ENCODE measurements around the gene ALG5. TPM values are rescaled to one million over a fixed set of nuclear protein-coding genes. Genes with fewer than 3 reads are reported as not detected.
A peak's percentile ranks its signal among the peaks of the same experiment; 100 is the strongest.

The ALG5 gene
- total RNA-seq, 6 experiments from 2014 or later: 22.9 to 30.0 (median 28.5) TPM

DNA sequence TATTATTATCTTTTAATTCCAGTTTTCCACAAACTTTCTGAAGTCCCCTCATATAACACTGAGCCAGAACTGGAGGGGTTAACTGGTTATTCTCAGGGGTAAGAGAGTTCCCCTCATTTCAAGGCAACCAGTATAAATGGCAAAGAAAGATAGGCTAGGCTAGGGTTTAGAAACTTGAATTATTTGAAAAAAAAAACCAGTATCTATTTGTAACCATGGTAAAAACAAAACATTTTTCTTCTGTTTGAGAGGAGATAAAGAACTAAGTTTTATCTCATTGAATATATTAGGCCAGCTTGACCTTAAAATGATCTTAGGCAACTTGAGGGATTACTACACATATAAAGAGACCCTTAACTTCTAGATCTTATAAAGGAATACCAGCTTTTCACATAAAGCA, 40.8 kb upstream of the ALG5 start:
- Histone ChIP-seq H3K27ac (no peak overlapping the region), H3K9me3 (no peaks in the 10 kb centered on the region), H3K36me3 (peaks cover 0 to 92% (median 25%) of the 10 kb centered on the region in 4 donors), H3K4me3 (no peak overlapping the region), H3K4me1 (no peaks in the 10 kb centered on the region), H3K27me3 (no peaks in the 10 kb centered on the region)
- no peak for ATAC-seq
- DNase-seq: no peak
- intact Hi-C loops (cut with DNase I): no loop called here
- TF ChIP-seq POLR2A (IDR thresholded peaks at IDR 0.05) (no peak), CTCF (IDR thresholded peaks at IDR 0.05) (no peak)

DNA sequence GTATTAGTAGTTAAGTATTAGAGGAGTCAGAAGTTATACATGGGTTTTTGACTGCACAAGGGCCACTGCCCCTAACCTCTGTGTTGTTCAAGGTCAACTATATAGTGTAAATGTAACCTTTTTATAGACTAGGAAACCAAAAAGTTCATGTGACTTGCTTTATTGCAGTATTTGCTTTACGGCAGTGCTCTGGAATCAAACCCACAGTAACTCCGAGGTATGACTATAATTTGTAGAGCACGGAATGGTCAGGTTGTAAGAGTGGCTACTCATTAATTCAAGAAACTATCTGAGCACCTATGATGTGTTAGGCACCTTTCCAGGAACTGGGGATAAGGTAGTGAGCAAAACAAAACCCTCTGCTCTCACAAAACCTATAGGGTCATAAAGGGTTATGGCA, 38.1 kb upstream of the ALG5 start:
- H3K36me3 ChIP-seq: peaks cover 0 to 92% (median 29%) of the 10 kb centered on the region in 4 donors
- no peaks in the 10 kb centered on the region for H3K4me1 ChIP-seq
- WGBS (ENCODE audit: insufficient coverage, low coverage, low lambda C conversion rate, missing lambda C conversion rate): 93% methylated on average over 3 of the region's 3 CpGs
- H3K27ac ChIP-seq: no peak overlapping the region
- intact Hi-C loops (cut with DNase I): no loop called here
- no peaks in the 10 kb centered on the region for H3K9me3 ChIP-seq
- H3K4me3 ChIP-seq: no peak overlapping the region
- ATAC-seq (no peak), DNase-seq (no peak)
- H3K27me3 ChIP-seq: no peaks in the 10 kb centered on the region
- no peak for TF ChIP-seq CTCF (IDR thresholded peaks at IDR 0.05)

GRCh38 chr13:37029617-37030016, 30.5 kb upstream of the ALG5 start:
- DNase-seq: no peak

DNA sequence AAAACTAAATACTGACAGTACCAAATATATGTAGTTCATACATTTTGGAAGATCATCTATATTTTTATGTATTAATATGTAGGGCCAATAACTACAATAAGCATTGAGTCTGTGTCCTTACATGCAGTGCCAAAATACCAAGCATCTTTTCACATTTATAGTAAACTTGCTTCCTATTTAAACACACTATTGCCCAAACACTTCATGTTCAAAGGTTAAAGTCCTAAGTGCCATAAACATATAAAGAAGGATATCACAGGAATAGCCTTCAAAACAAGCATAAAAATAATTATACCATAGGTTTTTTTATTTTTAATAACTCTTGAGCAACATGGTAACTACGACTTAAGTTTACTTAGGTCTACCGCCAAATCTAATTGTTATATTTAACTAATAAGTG, 28.5 kb upstream of the ALG5 start:
- TF ChIP-seq POLR2A (IDR thresholded peaks at IDR 0.05) (no peak), CTCF (IDR thresholded peaks at IDR 0.05) (no peak)
- 54% methylated on average over 2 of the region's 2 CpGs for WGBS (ENCODE audit: insufficient coverage, low coverage, low lambda C conversion rate, missing lambda C conversion rate)
- Histone ChIP-seq H3K36me3 (peaks cover 0 to 84% (median 47%) of the 10 kb centered on the region in 4 donors), H3K9me3 (no peaks in the 10 kb centered on the region), H3K27me3 (no peaks in the 10 kb centered on the region), H3K27ac (no peak overlapping the region), H3K4me3 (no peak overlapping the region), H3K4me1 (no peaks in the 10 kb centered on the region)
- DNase-seq (no peak), ATAC-seq (peak in 1 of 4 donors; percentile 57)
- intact Hi-C loops (cut with DNase I): no loop called here

More at GRCh38 chr13:37029617-37030016, 30.5 kb upstream of the ALG5 start:
- Histone ChIP-seq H3K27me3 (no peaks in the 10 kb centered on the region), H3K4me3 (no peak overlapping the region), H3K4me1 (no peaks in the 10 kb centered on the region), H3K9me3 (no peaks in the 10 kb centered on the region), H3K27ac (no peak overlapping the region), H3K36me3 (peaks cover 0 to 84% (median 42%) of the 10 kb centered on the region in 4 donors)
- intact Hi-C loops (cut with DNase I): no loop called here
- TF ChIP-seq POLR2A (IDR thresholded peaks at IDR 0.05) (no peak), CTCF (IDR thresholded peaks at IDR 0.05) (no peak)
- no peak for ATAC-seq
- 91% methylated on average over 4 of the region's 4 CpGs for whole genome bisulfite sequencing (ENCODE audit: insufficient coverage, low coverage, low lambda C conversion rate, missing lambda C conversion rate)

DNA sequence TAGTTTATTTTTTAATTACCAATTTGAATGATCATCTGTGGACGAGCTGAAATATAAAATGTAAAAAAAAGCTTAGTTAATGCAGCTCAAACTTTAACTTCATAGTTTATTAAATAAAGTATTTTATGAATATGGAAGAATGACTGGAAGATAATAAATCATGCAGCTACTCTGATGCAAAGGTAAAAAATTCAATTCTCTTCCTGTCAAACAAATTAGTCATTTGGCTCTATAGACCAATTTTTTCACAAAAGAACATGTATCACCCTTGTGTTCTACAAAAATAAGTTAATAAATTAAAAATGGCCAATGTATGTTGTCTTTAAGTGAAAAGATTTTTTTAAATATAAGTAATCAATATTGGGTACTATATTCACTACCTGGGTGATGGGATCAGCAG, 27.6 kb upstream of the ALG5 start:
- TF ChIP-seq POLR2A (IDR thresholded peaks at IDR 0.05): no peak
- TF ChIP-seq CTCF (IDR thresholded peaks at IDR 0.05): no peak
- ATAC-seq: no peak
- intact Hi-C loops (cut with DNase I): no loop called here
- Histone ChIP-seq H3K4me1 (no peaks in the 10 kb centered on the region), H3K9me3 (no peaks in the 10 kb centered on the region), H3K36me3 (peaks cover 0 to 84% (median 43%) of the 10 kb centered on the region in 4 donors), H3K27ac (no peak overlapping the region), H3K27me3 (no peaks in the 10 kb centered on the region), H3K4me3 (no peak overlapping the region)
- 92% methylated on average over 1 of the region's 1 CpG for WGBS (ENCODE audit: insufficient coverage, low coverage, low lambda C conversion rate, missing lambda C conversion rate)
- no peak for DNase-seq
